Stimulated activated CD4-positive, alpha-beta T cell treated with anti-CD3 and anti-CD28 coated beads, TNF-alpha, amount 100 ng/mL, for 1 hour (primary cell): ENCODE measurements around the gene GALNT9.
"Not testable (repeated sequence)": the region's sequence is repeated elsewhere in the genome, so short reads cannot be mapped to it uniquely, and the experiment has no call there.

Experiments used
- DNase-seq, 3 donors: peaks; one replicate each; pipeline ENCODE4 v3.0.0-alpha.2; 2020; ENCODE audit warnings: low read depth in 3 of 3, low spot score in 1 of 3

GALNT9 gene

DNA sequence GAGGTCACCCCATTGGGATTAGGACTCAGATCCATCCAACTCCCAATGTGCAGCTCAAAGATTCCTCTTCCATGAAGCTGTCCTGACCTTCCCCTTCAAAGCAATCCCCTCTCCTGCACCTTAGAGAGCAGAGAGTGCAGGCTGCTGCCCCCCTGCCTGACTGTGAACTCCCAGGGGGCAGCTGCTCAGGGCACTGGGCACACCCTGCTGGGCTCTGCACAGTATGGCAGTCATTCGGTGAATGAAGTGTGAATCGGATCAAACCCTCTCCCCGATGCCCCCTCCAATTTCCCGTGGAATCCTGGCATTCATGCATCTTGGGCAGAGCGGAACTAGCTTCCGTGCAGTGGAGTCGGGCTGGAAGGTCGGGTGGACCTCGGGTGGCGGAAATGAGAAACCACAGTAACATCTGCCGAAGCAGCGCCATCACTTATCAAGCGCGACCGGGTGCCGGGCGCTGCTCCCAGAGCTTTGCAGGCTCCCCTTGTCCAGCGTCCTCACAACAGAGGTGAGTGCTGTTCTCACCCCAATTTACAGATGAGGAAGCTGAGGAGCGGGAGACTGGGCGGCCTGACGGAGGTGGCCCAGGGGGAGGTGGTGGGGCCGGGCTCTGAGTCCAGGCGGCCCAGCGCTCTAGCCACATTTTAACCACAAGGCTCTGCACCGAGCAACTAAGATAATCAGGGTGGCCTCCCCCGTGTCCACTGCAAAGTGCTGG, 14.7 kb downstream of the GALNT9 start:
- no peak for DNase-seq

DNA sequence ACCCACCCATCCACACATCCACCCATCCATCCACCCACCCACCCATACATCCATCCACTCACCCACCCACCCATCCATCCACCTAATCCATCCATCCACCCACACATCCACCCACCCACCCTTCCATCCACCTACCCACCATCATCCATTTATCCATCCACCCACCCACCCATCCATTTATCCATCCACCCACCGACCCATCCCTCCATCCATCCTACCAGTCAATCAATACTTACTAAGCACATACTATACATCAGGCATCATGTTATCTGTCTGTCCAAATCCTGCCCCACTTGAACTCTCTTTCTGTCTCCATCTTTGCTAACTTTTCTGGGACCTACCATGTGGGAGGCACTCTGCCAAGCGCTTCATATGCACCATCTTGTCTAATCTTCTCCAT, 15.4 kb downstream of the GALNT9 start:
- DNase-seq = no peak

DNA sequence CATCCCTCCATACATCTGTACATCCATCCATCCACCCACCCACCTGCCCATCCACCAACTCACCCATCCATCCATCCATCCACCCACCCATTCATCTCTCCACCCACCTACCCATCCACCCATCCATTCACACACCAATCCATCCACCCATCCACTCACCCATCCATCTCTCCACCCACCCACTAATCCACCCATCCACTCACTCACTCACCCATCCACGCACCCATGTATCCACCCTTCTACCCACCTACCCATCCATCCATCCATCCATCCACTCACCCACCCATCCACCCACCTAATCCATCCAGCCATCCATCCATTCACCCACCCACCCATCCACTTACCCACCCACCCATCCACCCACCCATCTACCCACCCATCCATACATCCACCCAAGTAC, 16.2 kb downstream of the GALNT9 start:
- no peak for DNase-seq

DNA sequence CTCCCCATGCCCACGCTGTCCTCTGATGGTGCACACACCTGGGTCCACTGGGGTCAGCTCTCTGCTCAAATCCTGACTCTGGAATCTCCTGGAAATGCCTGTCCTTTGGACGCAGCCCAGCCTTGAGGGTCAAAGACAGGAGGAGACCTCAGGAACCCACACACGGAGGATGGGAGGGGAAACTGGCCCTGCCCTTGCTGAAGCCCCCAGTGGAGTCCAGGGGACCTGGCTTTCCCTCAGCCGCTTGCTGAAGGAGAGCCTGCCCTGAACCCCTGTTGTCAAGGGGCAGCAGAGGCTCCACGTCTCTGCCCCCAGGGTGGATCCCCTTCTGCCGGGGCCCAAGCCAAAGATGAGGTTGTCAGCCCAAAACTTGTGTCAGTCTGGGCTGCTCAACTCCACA, 16.9 kb downstream of the GALNT9 start:
- no peak for DNase-seq

DNA sequence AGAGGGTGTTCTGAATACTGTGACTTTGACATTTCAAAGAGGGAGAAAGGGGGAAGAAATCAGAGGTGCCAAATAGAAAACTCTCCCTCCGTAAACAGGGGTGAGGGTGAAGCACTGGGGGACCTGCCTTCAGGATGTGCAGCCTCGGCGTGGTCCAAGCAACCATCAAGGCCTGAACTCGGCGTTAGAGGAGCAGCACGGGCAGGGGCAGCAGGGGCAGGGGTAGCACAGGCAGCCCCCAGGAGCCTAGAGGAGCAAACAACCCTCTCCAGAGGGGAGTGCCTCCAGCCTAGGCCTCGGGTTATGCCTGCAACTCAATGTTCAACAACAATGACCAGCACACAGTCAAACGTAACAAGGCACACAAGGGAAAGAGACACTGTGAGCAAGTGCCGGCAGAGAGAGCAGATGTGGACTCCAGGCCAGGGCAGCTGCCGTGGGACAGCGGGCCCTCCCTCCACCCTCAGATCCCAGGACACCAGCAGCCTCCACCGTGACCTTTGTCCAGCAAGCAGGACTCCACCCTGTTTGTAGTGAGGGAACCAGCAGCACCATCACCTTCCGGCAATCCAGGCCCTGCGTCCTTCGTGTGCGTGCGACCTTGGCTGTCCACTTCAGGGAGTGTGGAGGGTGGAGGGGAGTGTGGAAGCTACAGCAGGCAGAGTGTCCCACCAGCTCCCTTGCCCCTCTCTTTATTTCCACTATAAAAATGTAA, 18.0 kb downstream of the GALNT9 start:
- DNase-seq = no peak

DNA sequence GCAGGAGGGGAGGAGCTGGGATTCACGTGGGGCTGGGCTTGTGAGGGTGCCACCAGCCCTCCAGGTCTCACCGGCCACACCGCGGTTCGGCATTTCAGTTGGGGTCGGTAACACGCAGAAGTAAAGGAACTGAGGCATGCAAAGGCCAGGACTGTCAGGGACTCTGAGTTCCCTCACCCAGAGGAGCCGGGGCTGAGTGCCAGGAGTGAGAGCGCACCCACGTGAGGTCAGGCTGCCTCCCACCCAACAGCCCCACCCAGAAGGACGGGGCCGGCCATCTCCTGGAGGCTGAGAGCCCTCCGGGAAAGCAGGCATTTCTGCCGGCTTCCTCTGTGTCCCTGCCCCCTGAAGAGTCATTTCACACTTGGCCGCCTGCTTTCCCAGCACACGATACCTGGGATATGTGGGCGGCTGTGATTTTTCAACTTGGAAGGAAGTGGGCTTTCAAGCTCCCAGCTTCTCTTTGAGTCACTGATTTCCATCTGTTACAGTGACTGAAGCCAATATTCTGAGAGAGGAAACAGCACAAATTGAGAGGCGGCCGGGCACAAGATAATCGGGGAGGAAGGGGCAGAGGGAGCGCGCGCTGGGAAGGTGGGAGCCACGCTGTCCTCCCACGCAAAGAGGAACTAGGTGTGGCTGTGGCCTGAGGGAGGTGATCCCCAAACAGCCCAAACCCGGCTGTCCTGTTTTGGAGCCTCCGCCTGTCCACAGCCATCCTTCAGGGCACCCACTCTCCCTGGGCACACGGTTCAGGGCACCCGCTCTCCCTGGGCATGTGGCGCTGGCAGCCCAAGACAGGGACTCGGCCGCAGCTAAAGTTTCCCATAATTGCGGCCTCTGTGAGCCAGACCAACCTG, 19.0 kb downstream of the GALNT9 start:
- DNase-seq = no peak

DNA sequence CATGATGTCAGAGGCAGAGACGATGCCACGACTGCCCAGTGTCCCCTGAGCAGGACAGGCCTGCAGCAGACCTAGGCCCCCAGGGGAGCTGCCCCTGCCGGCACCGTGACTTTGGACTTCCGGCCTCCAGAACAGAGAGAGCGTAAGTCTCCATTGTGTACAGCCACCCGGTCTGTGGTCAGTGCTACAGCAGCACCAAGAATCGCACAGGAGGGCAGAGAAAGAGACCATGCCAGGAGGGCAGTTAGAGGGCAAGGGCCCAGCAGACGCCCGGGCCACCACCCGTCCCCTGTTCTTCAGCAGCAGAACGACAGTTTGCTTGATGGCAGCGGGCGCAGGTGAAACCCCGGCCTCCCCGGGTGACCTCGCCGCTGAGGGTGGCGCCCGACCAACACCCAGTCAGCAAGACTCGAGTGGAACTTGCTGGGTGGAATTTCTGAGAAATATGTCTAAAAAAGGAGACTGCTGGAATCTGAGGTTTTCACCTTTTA, 19.7 kb downstream of the GALNT9 start:
- no peak for DNase-seq

DNA sequence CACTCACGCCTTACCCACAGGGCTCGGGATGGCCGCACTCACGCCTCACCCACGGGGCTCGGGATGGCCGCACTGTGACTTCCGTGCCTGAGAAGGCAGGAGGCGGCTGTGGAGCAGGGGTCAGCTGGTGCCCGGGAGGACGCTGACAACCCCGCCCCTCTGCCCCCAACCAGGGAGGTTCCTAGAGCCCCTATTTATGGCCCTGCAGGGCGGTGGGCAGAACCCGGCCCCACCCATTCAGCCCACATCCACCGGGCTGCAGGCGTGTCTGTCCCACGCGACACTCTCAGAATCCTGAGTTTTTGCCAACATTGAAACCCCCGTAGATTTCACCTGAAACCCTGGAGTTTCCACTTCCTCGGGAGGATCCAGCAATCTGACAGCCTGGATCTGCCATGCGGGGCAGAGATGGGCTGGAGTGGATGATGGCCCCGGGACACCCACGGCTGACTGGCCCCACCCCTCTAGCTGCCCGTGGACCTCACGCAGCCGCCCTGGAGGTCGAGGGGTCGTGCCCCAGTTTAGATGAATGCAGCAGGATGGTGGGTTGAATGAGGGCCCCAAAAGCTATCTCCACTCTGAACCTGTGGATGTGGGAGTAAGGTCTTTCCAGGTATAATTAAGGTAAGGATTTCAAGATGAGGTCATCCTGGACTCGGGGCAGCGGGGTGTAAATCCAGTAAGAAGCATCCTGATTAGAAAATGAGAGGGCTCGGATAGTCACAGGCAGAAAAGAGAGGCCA, 20.4 kb downstream of the GALNT9 start:
- no peak for DNase-seq

DNA sequence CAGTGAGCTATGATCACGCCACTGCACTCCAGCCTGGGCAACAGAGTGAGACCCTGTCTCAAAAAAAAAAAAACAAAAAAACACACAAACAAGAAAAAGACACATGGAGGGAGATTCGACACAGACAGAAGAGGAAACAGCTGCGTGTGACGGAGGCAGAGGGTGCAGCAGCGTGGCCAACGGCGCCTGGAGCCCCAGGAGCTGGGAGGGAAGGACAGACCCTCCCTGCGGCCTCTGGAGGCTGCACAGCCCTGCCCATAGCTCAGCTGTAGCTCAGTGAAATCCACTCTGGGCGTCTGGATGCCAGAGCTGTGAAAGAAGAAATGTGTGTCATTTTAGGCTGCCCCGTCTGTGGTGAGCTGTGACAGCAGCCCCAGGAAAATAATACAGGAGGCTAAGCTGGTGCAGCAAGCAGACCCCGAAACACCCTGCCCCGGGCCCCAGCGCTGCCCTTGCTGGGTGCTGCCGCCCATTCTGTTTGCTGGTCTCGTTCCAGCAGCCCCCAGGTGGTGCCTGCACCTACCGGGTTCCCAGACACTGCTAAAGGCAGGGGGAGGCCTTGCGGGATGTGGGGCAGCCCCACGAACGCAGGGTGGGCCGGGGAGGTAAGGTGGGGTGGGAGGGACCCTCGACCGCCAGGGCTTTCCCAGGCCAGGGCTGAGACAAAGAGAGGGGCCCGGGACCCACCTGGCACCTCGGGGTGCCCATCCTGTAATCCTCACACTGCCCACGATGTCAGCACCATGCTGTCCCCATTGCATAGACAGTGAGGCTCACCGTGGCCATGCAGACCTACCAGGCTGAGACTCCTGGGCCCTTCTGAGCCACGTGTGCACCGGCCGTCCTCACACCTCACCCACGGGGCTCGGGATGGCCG, 21.2 kb downstream of the GALNT9 start:
- DNase-seq = no peak

DNA sequence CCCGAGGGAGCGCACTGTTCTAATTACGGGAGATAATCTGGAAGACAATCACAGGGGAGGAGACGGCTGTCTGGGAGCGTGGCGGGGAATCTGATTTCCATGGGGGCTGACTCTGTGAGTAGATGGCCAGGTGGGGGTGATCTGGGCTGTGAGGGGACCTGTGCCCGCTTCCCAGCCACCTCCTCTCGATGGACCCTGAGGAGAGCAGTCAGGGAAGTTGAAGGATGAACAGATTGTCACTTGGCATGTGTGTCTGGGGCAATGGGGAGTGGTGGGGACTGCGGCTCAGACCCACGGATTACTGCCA, 22.6 kb downstream of the GALNT9 start:
- no peak for DNase-seq

DNA sequence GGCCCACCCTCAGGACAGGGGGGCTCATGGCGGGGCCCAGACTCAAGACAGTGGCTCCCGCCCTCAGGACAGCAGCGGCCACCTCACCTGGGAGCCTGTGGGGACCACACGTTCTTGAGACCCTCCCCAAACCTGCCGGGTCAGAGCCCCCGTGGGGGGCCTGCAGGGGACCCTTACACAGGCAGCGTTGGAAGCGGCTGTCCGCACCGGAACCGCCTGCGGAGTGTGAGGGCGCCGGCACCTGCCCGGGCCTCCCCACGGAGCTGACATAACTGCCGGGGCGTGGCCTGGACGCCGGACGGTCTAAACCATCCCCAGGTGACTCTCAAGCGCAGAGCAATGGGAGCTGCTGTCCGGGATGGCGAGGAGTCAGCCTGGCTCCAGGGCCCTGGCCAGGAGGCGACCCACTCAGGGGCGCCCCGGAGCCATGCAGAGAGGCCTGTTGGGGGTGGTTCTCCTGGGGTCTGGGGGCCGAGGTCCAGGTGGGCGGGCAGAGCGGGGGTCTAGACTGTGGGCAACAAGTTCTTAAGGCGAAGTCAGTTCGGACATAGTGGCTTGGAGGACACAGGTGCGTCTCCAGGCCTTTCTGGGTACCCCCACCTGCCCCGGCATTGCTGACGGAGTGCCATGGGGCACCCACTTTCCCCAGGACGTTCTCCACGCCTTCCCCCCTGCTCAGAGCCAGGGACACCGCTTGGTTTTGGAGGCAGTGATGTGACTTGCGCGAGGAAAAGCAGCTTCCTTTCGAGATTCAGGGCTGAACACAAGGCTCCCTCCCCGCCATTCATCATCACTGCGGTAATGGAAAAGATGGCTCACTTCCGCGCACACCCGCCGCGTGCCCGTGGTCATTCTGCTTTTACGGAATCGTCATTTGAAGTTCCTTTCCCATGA, 23.2 kb downstream of the GALNT9 start:
- DNase-seq = no peak

DNA sequence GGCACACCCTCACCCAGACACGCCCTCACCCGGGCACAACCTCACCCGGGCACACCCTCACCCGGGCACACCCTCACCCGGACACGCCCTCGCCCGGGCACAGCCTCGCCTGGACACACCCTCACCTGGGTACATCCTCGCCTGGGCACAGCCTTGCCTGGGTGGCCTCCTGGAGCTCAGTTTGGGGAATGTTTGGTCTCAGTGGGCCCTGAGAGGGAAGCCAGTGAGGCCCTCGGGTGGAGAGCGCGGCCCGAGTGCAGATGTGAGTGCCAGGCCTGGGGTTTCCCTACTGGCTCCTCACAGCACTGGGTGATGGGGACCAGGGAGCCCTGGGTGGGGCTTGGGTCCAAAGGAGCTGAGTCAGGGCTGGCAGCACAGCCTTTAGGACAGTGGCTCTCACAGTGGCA, 23.8 kb downstream of the GALNT9 start:
- DNase-seq = no peak

DNA sequence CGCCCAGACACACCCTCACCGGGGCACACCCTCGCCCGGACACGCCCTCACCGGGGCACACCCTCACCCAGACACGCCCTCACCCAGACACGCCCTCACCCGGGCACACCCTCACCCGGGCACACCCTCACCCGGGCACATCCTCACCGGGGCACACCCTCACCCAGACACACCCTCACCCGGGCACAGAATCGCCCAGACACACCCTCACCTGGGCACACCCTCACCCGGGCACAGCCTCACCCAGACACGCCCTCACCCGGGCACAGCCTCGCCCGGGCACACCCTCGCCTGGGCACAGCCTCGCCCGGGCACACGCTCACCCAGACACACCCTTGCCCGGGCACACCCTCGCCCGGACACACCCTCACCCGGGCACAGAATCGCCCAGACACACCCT, 24.5 kb downstream of the GALNT9 start:
- DNase-seq = not testable (repeated sequence)

DNA sequence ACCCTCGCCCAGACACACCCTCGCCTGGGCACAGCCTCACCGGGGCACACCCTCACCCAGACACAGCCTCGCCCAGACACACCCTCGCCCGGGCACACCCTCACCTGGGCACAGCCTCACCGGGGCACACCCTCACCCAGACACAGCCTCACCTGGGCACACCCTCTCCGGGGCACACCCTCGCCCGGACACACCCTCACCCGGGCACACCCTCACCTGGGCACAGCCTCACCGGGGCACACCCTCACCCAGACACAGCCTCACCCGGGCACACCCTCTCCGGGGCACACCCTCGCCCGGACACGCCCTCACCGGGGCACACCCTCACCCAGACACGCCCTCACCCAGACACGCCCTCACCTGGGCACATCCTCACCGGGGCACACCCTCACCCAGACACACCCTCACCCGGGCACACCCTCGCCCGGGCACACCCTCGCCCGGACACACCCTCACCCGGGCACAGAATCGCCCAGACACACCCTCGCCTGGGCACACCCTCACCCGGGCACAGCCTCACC, 25.5 kb downstream of the GALNT9 start:
- DNase-seq = not testable (repeated sequence)

DNA sequence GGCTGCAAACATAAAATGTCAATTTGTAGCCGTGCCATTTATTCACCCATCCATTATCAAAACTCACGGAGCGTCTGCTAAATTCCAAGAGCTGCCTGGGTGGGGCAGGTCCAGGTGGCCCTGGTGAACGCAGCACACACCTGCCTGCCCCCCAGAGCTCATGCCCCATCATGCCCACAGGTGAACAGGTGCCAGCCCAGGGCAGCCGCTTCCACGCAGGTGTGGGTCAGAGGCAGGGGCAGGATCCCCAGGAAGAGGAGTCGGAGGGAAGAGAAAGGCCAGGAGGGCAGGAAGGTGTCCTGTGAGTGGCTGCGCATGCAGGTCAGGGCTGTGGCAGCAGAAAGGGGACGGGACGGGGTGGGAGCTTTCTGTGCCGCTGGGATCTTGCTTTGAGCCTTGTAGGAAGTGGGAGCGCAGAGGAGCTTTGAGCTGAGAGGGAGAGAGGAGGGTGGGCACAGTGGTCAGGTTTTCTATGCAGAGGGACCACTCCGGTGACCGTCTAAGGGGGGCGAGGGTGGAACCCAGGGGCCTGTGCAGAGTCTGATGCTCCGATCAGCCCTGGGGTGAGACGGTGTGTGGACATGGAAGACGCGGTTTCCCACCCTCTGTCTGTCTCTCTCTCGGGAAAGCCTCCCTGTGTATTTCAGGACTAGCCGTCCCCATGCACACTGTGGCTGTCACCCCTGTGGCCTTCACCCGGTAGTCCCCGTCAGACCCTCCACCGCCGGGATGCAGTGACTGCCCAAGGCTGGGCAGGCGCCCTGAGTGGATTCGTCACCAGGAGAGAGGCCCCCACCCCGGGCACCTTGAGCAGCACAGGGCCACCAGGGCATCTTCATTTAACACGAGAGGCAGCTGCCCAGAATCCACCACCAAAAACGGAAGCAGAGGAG, 26.7 kb downstream of the GALNT9 start:
- DNase-seq = no peak

DNA sequence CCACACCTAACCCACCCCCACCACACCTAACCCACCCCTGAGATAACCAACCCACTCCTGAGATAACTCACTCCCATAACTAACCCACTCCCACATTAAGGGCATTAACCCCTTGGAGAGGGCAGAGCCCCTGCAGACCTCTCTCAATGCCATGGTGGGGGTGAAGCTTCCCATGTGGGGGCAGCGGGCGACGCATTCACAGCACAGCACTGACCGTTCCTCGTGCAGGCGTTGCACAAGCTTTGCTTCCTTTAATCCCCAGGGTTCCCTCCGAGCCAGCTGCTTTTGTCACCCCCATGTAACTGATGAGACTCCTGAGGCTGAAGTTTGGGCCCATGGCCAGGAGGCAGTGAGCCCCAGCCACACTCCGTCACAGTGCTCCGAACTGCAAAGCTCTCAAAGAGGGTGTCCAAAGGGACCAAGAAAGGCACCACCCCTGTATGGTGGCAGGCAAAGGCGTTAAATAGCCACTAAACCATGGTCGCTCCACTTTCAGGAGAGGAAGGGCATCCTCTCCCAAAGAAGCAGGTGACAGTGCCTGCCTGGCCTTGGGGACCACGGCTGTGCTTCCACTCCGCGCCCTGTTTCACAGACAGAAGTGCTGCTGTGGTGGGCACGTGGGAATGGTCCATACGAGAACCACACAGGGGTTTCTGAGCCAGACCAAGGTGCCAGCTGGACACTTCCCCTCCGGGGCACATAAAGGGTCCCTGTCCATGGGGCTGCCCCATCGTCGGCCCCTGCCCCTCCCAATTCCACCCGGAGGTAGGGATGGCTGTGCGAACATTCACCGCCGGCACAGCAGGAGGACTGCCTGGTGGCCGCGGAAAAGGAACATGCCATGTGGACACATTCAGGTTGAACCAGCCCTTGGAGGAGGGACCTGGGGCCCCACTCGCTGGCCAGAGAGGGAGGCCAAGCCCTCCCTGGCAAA, 28.3 kb downstream of the GALNT9 start:
- DNase-seq = no peak

DNA sequence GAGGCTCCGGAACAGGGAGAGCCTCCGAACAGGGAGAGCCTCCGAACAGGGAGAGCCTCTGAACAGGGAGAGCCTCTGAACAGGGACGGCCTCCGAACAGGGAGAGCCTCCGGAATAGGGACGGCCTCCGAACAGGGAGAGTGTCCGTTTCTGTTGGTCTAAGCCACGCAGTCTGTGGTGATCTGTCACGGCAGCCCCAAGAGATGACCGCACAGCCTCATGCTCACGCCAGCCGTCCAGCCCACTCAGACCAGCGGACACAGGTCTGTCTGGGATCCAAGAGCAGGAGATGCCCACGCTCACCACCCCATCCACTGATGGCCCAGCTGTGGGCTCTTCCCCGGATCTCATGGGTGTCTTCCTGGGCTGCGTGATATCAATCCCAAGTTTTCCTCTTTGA, 33.3 kb downstream of the GALNT9 start:
- DNase-seq = no peak
